Measurements from ENCODE around the gene VRK3.

The VRK3 gene

DNA sequence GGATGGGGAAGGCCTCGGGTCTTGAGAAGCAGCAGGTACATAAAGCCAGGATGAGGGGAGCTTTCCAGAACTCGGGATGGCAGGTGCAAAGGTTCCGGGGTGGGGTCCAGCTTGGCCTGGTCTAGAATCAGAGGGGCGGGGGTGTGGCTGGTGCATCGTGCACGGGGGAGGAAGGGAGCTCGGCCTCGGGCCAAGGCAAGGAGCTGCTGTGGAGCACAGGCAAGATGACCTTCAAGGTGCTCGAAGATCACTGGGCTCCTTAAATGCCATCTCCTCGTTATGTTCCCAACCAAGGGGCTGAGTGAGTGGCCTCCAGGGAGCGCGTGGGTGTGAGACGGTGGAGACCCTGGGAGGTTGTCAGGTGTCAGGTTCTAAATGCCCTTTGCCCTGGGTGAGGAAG is 48.1 kb downstream of the VRK3 start:
- Histone ChIP-seq H3K4me1 (ENCODE audit: insufficient read depth, low read length, poor library complexity, severe bottlenecking) (no peaks in the 10 kb centered on the region), H3F3A (ENCODE audit: low read depth) (no peaks in the 10 kb centered on the region), H3K36me3 (ENCODE audit: insufficient read depth, low read length) (0 out of 2 replicates have a peak, but pooled peaks cover 10% of the 10 kb centered on the region), H3K9ac (ENCODE audit: low read depth, low read length, poor library complexity, severe bottlenecking) (no peak overlapping the region), H3K27me3 (ENCODE audit: insufficient read depth, low read length, poor library complexity, severe bottlenecking) (no peaks in the 10 kb centered on the region), H3K79me2 (ENCODE audit: insufficient read depth, low read length) (no peaks in the 10 kb centered on the region), H3K9me2 (replicated peaks; ENCODE audit: low read depth, low read length) (no peaks in the 10 kb centered on the region), H3K4me3 (ENCODE audit: low read length, poor library complexity, severe bottlenecking) (no peak overlapping the region), H3K9me3 (ENCODE audit: insufficient read depth, low read depth, low read length) (no peaks in the 10 kb centered on the region), H3K4me2 (ENCODE audit: low read depth, low read length, poor library complexity, severe bottlenecking) (no peak overlapping the region), H4K20me1 (ENCODE audit: insufficient read depth, low read length, poor library complexity, severe bottlenecking) (no peaks in the 10 kb centered on the region), H2AFZ (ENCODE audit: low read length) (no peak overlapping the region)
- TF ChIP-seq EZH2phosphoT487 (IDR thresholded peaks at IDR 0.05; ENCODE audit: borderline replicate concordance): no peak
- TF ChIP-seq, protein P1, sequence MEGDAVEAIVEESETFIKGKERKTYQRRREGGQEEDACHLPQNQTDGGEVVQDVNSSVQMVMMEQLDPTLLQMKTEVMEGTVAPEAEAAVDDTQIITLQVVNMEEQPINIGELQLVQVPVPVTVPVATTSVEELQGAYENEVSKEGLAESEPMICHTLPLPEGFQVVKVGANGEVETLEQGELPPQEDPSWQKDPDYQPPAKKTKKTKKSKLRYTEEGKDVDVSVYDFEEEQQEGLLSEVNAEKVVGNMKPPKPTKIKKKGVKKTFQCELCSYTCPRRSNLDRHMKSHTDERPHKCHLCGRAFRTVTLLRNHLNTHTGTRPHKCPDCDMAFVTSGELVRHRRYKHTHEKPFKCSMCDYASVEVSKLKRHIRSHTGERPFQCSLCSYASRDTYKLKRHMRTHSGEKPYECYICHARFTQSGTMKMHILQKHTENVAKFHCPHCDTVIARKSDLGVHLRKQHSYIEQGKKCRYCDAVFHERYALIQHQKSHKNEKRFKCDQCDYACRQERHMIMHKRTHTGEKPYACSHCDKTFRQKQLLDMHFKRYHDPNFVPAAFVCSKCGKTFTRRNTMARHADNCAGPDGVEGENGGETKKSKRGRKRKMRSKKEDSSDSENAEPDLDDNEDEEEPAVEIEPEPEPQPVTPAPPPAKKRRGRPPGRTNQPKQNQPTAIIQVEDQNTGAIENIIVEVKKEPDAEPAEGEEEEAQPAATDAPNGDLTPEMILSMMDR (conservative IDR thresholded peaks at IDR 0.05; ENCODE audit: low read length): no peak

GRCh38 chr19:49976496-49976895 is 48.7 kb downstream of the VRK3 start:
- Histone ChIP-seq H3F3A (ENCODE audit: low read depth) (no peaks in the 10 kb centered on the region), H3K79me2 (ENCODE audit: insufficient read depth, low read length) (no peaks in the 10 kb centered on the region), H4K20me1 (ENCODE audit: insufficient read depth, low read length, poor library complexity, severe bottlenecking) (no peaks in the 10 kb centered on the region), H3K4me1 (ENCODE audit: insufficient read depth, low read length, poor library complexity, severe bottlenecking) (no peaks in the 10 kb centered on the region), H3K9ac (ENCODE audit: low read depth, low read length, poor library complexity, severe bottlenecking) (no peak overlapping the region), H3K36me3 (ENCODE audit: insufficient read depth, low read length) (0 out of 2 replicates have a peak, but pooled peaks cover 10% of the 10 kb centered on the region), H3K27me3 (ENCODE audit: insufficient read depth, low read length, poor library complexity, severe bottlenecking) (no peaks in the 10 kb centered on the region), H3K9me3 (ENCODE audit: insufficient read depth, low read depth, low read length) (no peaks in the 10 kb centered on the region), H3K4me2 (ENCODE audit: low read depth, low read length, poor library complexity, severe bottlenecking) (no peak overlapping the region), H3K9me2 (replicated peaks; ENCODE audit: low read depth, low read length) (no peaks in the 10 kb centered on the region), H2AFZ (ENCODE audit: low read length) (no peak overlapping the region), H3K4me3 (ENCODE audit: low read length, poor library complexity, severe bottlenecking) (no peak overlapping the region)
- no peak for TF ChIP-seq EZH2phosphoT487 (IDR thresholded peaks at IDR 0.05; ENCODE audit: borderline replicate concordance)

DNA sequence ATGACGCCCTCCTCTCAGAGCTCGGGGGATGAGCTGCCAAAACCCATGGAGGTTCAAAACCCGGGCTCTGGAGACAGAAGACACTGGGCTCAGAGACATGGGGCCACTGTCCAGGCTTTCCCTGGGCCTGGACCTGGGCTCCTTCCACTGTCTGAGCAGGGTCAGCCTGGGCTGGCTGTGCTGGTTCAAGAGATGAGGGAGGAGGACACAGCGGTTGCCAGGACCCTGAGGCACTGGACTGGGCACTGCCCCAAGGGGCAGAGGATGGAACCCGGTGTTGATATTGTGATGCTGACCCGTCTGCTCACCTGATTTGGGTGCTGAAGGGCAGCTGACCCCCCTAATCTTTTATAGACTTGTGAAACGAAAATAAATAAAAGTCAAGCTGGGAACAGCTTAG is 50.1 kb downstream of the VRK3 start:
- TF ChIP-seq EZH2phosphoT487 (IDR thresholded peaks at IDR 0.05; ENCODE audit: borderline replicate concordance): no peak
- TF ChIP-seq, protein P1 (conservative IDR thresholded peaks at IDR 0.05; ENCODE audit: low read length): no peak
- H3K36me3 ChIP-seq (ENCODE audit: insufficient read depth, low read length): 0 out of 2 replicates have a peak, but pooled peaks cover 10% of the 10 kb centered on the region
- H3K4me1 ChIP-seq (ENCODE audit: insufficient read depth, low read length, poor library complexity, severe bottlenecking): no peaks in the 10 kb centered on the region
- H3K79me2 ChIP-seq (ENCODE audit: insufficient read depth, low read length): no peaks in the 10 kb centered on the region
- no peaks in the 10 kb centered on the region for H3K27me3 ChIP-seq (ENCODE audit: insufficient read depth, low read length, poor library complexity, severe bottlenecking)
- no peak overlapping the region for H3K4me3 ChIP-seq (ENCODE audit: low read length, poor library complexity, severe bottlenecking)
- H3K9me2 ChIP-seq (replicated peaks; ENCODE audit: low read depth, low read length): no peaks in the 10 kb centered on the region
- H3K9me3 ChIP-seq (ENCODE audit: insufficient read depth, low read depth, low read length): no peaks in the 10 kb centered on the region
- no peak overlapping the region for H3K4me2 ChIP-seq (ENCODE audit: low read depth, low read length, poor library complexity, severe bottlenecking)
- H4K20me1 ChIP-seq (ENCODE audit: insufficient read depth, low read length, poor library complexity, severe bottlenecking): no peaks in the 10 kb centered on the region
- no peak overlapping the region for H2AFZ ChIP-seq (ENCODE audit: low read length)
- no peak overlapping the region for H3K9ac ChIP-seq (ENCODE audit: low read depth, low read length, poor library complexity, severe bottlenecking)
- H3F3A ChIP-seq (ENCODE audit: low read depth): no peaks in the 10 kb centered on the region

DNA sequence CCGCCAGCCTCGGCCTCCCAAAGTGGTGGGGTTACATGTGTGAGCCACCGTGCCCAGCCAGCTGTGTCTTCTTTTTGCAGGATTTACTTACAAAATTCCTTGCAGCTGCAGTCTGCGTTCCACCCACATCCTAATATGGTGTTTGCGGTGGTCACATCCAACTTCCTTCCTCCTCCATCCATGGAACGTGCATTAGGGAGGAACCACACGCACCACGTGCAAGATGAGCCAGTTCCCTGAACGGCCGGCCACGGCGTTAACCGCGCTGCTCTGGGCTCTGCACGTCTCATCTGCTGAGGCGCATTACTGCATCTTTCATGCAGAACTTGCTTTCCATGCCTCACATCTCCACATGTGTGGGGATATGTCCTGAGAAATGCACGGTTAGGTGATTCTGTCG is 51.2 kb downstream of the VRK3 start:
- TF ChIP-seq, protein P1 (conservative IDR thresholded peaks at IDR 0.05; ENCODE audit: low read length): no peak
- TF ChIP-seq EZH2phosphoT487 (IDR thresholded peaks at IDR 0.05; ENCODE audit: borderline replicate concordance): no peak
- Histone ChIP-seq H4K20me1 (ENCODE audit: insufficient read depth, low read length, poor library complexity, severe bottlenecking) (no peaks in the 10 kb centered on the region), H3K4me2 (ENCODE audit: low read depth, low read length, poor library complexity, severe bottlenecking) (no peak overlapping the region), H2AFZ (ENCODE audit: low read length) (no peak overlapping the region), H3K9me3 (ENCODE audit: insufficient read depth, low read depth, low read length) (no peaks in the 10 kb centered on the region), H3K27me3 (ENCODE audit: insufficient read depth, low read length, poor library complexity, severe bottlenecking) (no peaks in the 10 kb centered on the region), H3K4me3 (ENCODE audit: low read length, poor library complexity, severe bottlenecking) (no peak overlapping the region), H3K36me3 (ENCODE audit: insufficient read depth, low read length) (0 out of 2 replicates have a peak, but pooled peaks cover 10% of the 10 kb centered on the region), H3F3A (ENCODE audit: low read depth) (no peaks in the 10 kb centered on the region), H3K9ac (ENCODE audit: low read depth, low read length, poor library complexity, severe bottlenecking) (no peak overlapping the region), H3K9me2 (replicated peaks; ENCODE audit: low read depth, low read length) (no peaks in the 10 kb centered on the region), H3K79me2 (ENCODE audit: insufficient read depth, low read length) (no peaks in the 10 kb centered on the region), H3K4me1 (ENCODE audit: insufficient read depth, low read length, poor library complexity, severe bottlenecking) (no peaks in the 10 kb centered on the region)
